Activated CD4-positive, alpha-beta T cell treated with anti-CD3 and anti-CD28 coated beads for 48 hours (primary cell): ENCODE results near the gene AKNA.

Experiments
- DNase-seq: peaks from one replicate; pipeline ENCODE4 v3.0.0-alpha.2; 2020

Gene AKNA

GRCh38 chr9:114416906-114417305, 29.1 kb upstream of the AKNA start:
- DNase-seq = no peak

- DNase-seq = no peak
These were observed 28.5 kb upstream of the AKNA start for GRCh38 chr9:114416290-114416689.

GRCh38 chr9:114414346-114414745, 26.6 kb upstream of the AKNA start:
- DNase-seq = no peak

- no peak for DNase-seq
These were observed 26.1 kb upstream of the AKNA start for GRCh38 chr9:114413861-114414301.

- DNase-seq = no peak
These were observed 24.4 kb upstream of the AKNA start for GRCh38 chr9:114412048-114412683.

GRCh38 chr9:114411452-114411851, 23.7 kb upstream of the AKNA start:
- DNase-seq = no peak

- DNase-seq = no peak
These were observed 23.1 kb upstream of the AKNA start for GRCh38 chr9:114410910-114411309.

GRCh38 chr9:114409842-114410241, 22.1 kb upstream of the AKNA start:
- DNase-seq = no peak

- no peak for DNase-seq
These were observed 21.5 kb upstream of the AKNA start for GRCh38 chr9:114409103-114409780.

GRCh38 chr9:114408645-114409044, 20.9 kb upstream of the AKNA start:
- no peak for DNase-seq

GRCh38 chr9:114407889-114408288, 20.1 kb upstream of the AKNA start:
- no peak for DNase-seq

- DNase-seq = no peak
These were observed 18.7 kb upstream of the AKNA start for GRCh38 chr9:114406441-114406840.

GRCh38 chr9:114405294-114406034, 17.7 kb upstream of the AKNA start:
- peak; percentile 83 for DNase-seq

GRCh38 chr9:114404531-114404930, 16.7 kb upstream of the AKNA start:
- no peak for DNase-seq

GRCh38 chr9:114403153-114403756, 15.5 kb upstream of the AKNA start:
- DNase-seq = no peak

GRCh38 chr9:114401344-114401743, 13.6 kb upstream of the AKNA start:
- no peak for DNase-seq

GRCh38 chr9:114400772-114401171, 13.0 kb upstream of the AKNA start:
- DNase-seq = no peak

GRCh38 chr9:114400219-114400618, 12.4 kb upstream of the AKNA start:
- DNase-seq = no peak

GRCh38 chr9:114399381-114399780, 11.6 kb upstream of the AKNA start:
- no peak for DNase-seq

GRCh38 chr9:114397848-114398605, 10.2 kb upstream of the AKNA start:
- DNase-seq = peak; percentile 98

- DNase-seq = no peak
These were observed 9.6 kb upstream of the AKNA start for GRCh38 chr9:114397219-114397847.

- no peak for DNase-seq
These were observed 8.9 kb upstream of the AKNA start for GRCh38 chr9:114396558-114397218.
